SK-MEL-5 (cell line): ENCODE measurements around the gene MAF. TPM values are rescaled to one million over a fixed set of nuclear protein-coding genes. Genes with fewer than 3 reads are reported as not detected.

Experiments
- DNase-seq: peaks from one replicate; pipeline ENCODE4 v3.0.0-alpha.2; 2016; ENCODE audit warnings: low read depth, low spot score
- in situ Hi-C: cut with HindIII; loops from 2 replicates; pipeline ENCODE4 v1.10.0; 2016; ENCODE audit warnings: low sequenced_read_pairs, high pct_unique_total_duplicates, low pct_unique_long_range_greater_than_20kb
- total RNA-seq: library from RNA; depleted of rRNA; stranded (reverse); fragments of >200 nt; shearing (Covaris generic); gene quantifications from 2 replicates; pipeline ENCODE4 v1.2.3, GENCODE V29; 2014

Gene MAF
- total RNA-seq, 1 experiment from 2014 or later, result 10.2 TPM

GRCh38 chr16:79563921-79564320 is 36.6 kb downstream of the MAF start:
- DNase-seq, result no peak
- in situ Hi-C loops, result no loop called here

DNA sequence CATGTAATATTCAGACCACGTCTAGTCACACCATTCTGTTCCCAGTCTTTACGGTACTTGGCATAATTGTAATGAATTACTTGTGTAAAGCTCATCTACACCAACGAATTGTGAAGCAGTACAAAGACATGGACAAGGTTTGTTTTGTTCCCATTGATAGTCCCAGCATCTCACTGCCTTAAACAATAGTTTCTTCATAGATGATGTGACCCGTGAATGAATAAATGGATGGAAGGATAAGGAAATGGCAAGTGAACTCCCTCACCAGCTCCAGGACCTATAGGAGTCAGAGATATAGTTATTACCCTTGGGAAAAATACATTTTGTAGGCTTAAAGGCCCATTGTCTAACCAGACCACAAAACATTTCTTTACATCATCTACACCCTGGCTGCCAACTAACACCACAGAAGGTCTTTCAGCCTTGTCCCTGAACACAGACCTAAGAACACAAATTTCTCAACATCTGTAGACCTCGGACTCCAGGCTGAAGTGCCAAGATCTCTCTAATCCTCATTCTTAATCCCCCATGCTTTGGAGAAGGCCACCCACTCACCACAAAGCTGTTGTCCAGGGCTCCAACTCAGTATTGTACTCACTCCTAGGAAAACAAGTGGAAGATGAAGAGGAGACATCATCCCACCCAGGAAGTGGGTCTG is 38.2 kb downstream of the MAF start:
- in situ Hi-C loops, result no loop called here
- DNase-seq, result peak; percentile 96

DNA sequence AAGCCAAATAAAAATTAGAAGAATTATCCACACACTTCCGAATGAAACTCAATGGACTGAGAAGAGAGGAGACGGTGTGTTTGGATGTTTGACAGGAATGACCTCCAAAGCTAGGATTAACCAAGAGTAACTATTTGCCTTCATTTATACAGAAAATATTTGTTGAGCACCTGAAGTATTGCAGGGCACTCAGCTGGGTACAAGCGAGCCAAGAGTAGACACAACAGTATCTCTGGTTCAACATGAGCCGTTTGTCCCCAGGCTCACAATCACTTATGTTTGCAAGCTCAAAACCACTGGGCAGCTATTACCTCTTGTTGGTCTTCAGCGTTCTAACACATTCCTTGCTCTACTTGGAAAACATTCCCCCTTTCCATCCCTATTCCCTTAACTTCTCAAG is 38.8 kb downstream of the MAF start:
- no peak for DNase-seq
- in situ Hi-C loops, result no loop called here

- in situ Hi-C loops, result no loop called here
- DNase-seq, result no peak
These were observed 39.6 kb downstream of the MAF start for GRCh38 chr16:79560923-79561322.

GRCh38 chr16:79560318-79560717 is 40.2 kb downstream of the MAF start:
- in situ Hi-C loops, result no loop called here
- DNase-seq, result no peak

DNA sequence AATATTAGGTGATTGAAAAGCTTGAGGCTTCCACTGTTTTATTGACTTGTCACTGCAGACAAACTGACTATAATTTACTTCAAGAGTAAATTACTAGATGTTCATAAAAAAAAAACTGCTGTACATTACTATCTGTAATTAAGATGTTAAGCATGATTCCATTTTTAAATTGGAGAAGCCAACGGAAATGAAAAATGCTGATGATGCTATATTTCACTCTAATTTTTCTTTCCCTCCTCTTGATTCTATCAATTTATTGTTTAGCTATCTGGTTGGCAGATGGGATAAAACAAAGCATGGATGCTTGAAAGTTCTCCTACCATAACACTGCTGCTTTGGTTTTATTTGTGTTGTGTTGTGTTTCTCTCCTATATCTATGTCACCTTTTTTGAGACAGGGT is 41.0 kb downstream of the MAF start:
- in situ Hi-C loops, result no loop called here
- no peak for DNase-seq

GRCh38 chr16:79557421-79557820 is 43.1 kb downstream of the MAF start:
- in situ Hi-C loops, result no loop called here

DNA sequence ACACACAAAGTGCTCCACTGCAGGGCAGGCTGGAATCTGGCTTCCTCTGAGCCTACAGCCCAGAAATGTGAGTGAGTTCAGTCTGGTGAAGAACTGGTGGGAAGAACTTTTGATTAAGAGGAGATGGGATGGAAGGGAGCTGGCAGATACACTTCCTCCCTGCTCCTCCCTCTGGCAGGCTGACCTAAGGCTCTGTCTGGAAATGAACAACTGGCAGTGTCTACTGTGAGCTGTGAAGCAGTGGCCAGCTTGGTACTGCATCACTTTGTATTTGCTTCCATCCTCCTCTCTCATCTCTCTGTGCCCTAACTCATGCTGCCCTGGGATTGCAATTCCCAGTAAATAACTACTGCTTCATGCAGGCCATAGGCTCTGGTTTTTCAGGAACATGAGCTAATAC is 45.6 kb downstream of the MAF start:
- in situ Hi-C loops, result no loop called here
- DNase-seq, result no peak

More at GRCh38 chr16:79557421-79557820, 43.1 kb downstream of the MAF start:
- DNase-seq, result no peak

DNA sequence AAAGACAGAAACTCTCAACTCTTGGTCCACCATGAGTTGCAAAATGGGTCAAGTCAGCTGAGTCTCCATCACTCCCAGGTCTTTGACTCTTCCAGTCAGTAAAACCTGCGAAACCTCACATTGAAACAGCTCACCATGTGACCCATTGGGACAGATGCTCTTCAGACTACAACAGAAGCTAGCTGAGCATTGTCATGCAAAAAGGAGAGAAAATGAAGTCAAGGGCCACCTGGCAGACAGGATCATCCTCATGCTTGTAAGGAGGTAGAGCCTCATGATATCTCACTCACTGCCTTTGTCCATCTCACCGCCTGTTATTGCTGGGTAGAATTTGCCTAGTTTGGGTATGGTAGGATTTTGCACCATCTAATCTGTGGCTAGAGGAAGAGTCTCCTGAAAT is 50.2 kb downstream of the MAF start:
- in situ Hi-C loops, result no loop called here
- DNase-seq, result no peak

DNA sequence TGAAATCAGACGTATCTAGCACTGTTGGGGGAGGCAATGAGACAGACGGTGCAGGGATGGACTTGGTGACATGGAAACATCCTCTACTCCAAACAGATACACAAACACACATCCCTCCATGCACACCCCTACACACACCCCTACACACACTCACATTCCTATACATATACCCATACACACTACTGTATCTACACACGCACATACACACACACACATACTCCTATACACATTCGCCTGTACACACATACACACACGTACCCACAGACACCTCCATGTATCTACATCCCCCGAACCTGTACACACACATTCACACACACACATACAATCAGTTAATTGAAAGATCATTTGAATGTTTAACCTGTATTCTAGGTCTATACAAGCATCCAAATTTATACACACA is 53.5 kb downstream of the MAF start:
- in situ Hi-C loops, result no loop called here

More for the DNA sequence above, 53.5 kb downstream of the MAF start:
- no peak for DNase-seq
